HUDEP-2 (cell line): ENCODE data around the gene MET.

Experiments
- DNase-seq, 76 experiments: peaks; one replicate each; lab custom pipeline; 2025; ENCODE audit not compliant: unreplicated experiment in 76 of 76; lab: John Stamatoyannopoulos, UW

MET gene

DNA sequence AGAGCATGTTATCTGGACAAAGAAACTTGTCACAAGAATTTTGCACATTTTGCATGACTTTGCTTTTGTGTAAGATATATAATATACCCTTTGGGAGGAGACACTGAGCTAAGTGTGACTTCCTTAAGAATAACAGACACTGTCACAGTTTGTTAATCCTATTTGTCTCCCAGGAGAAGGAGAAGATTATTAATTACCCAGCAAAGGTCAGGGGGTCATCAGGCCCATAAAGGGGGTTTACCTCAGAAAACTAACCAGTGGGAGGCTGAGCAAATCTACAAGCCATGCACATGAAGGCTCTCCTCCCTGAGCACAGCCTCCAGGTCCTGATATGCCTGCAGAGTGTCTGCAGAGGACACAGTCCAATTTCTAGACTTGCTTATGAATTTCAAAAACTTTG lies 10.1 kb upstream of the MET start:
- no peak for DNase-seq

DNA sequence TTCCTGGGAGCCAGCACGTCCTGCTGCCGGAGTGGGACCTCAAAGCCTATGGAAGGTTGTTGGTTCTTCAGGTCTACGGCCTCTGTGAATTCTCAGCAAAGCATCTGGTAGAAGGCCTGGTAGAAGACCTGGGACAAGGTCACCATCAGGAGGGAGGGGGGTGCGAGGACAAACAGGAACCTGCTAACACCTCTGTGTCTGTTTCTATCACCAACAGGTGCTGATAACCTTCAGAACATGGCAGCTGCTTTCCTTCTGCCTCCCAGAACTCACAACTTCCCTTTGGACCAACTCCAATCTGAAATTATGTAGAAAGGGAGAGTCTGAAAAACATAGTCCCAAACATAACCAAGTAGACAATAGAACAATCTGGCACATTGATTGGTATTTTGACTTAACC lies 8.3 kb upstream of the MET start:
- no peak for DNase-seq

DNA sequence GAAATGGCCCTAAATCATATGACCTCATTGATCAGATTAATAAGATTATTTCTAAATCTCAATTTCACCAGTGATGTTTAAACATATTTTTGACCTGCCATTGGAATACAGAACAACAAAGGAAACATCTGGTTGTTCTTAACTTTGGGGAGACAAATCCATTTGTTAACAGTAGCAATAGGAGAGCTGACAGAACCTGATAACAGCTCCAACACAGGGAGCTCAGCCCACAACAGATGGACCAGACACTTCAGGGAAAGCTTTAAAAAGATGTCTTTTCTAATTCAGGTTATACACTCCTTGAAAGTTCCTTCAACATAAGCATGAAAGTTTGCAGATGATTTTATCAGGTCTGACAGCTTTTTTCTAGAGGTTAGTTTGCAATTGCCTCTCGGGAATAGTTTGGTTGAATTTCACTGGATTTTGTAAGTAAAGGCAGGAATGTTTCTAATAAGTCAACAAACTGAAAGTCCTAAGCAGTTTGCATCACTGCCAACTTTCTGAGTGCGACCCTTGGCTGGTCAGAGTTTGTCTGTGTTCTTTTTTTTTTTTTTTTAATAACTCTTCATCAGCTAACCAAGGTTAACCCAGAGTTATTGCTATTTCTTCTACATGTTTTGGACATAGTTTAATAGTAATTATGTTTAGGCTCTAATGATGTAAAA lies 6.5 kb upstream of the MET start:
- DNase-seq: no peak

DNA sequence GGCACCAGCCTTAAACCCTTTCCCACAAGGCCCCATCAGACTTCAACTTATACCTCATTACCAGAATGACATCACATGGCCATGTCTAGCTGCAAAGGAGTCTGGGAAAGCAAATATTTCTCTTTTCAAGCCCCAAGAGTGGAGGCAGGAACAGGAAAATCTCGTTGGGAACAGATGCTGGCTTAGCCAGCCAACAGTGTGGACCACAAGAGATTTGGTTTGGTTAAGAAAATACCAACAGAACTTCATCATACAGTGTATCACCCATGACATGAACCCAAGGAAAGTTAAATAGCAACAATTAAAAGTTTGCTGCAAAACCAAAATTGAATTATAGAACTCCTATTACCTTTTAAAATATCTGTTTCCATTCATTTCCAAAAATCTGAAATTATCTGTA lies 2.2 kb upstream of the MET start:
- no peak for DNase-seq

DNA sequence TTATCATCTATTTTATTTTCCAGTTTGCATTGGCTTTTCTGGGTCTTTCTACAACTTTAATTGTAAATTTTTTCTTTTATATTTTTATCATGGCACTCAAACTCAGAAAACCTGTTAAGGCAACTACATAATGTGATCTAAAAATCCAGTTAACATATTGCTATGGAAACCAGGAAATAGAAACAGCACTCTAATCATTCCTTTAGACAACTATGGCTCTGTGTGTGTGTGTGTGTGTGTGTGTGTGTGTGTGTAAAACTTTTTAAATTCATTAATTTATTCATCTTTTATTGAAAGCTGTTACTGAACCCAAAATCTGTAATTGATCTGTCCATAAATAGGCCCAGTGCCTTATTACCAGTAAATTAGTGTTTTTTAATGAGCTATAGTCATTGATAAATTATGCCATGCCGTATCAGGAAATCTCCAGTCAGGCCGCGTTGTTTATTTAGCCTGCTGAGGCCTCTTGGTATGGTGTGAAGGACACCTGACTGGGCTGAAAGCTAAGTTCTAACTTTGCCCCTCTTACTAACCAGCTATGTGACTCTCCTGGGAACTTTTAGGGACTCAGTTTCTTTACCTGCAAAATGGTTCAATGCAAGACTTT lies 1.5 kb upstream of the MET start:
- no peak for DNase-seq

DNA sequence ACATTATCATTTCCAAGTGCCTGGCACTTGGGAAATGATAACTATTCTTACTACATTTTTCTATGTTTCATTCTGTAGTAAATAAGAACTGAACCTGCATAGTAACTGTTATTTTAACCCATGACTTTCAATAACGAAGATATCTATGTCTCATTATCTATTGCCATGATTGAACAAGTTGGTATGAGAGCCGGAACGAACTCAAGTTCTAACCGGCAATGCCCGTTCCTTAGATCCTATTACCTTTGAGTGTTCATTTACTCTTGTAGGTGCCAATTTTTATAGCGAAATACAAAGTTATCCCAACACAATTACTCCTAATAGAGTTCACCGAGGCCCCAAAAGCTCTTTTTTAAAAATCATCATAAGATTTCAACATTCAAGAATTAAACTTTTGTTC lies 885 bp upstream of the MET start:
- DNase-seq: no peak

DNA sequence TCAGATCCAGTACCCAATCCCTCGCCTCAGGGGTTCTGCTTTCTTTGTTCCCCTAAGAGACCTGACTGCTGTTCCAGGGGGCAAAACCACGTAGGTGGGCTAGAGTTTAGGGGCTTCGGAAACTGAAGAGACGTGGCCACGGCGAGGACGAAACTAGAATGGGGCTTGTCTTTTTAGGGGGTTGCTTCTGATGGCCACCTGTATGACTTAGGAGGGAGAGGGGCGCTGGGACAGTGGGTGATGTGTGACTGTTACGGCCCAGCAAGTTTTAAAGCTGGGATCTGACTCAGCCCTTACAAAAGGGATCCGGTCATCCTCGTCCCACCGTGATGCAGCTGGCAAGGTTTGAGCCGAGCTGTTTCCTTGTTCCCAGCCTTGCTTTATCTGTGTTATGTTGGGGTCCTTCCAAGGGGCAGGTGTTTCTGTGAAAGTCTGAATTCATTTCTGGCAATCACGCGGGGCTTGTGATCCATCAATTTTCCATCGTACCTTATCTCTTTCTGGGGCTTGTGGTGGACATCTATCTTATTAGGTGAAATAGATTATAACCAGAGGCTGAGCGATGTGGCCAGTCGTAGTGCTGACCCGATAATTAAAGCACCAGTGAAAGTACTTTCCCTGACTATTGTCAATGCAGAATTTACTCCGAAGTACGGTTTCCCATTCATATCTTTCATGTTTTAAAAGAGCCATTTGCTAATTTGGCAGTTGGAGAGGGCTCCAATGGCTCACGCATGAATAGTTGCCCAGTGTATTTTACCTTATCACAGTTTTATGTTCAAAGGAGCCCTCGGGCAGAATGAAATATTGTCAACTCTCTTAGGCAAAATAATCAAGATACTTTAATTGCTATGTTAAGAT lies 830 bp downstream of the MET start:
- DNase-seq: no peak

DNA sequence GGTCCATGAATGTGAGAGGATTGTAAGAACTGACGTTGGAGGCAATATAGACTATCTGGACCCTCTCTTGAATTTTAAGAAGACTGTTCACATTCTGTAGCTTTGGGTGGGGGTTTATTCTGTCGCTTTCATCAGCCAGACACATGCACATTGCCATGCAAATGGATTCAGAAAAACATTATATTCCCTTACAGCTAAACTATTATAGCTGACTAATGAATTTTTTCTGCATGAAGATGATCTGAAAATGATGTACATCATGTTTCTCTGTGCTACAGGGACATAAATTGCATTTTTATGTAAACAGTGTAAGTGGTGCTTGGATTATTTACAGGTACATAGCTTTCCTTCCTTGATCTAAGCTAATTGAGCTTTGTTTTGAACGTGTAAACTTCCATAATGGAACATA lies 1.5 kb downstream of the MET start:
- no peak for DNase-seq

DNA sequence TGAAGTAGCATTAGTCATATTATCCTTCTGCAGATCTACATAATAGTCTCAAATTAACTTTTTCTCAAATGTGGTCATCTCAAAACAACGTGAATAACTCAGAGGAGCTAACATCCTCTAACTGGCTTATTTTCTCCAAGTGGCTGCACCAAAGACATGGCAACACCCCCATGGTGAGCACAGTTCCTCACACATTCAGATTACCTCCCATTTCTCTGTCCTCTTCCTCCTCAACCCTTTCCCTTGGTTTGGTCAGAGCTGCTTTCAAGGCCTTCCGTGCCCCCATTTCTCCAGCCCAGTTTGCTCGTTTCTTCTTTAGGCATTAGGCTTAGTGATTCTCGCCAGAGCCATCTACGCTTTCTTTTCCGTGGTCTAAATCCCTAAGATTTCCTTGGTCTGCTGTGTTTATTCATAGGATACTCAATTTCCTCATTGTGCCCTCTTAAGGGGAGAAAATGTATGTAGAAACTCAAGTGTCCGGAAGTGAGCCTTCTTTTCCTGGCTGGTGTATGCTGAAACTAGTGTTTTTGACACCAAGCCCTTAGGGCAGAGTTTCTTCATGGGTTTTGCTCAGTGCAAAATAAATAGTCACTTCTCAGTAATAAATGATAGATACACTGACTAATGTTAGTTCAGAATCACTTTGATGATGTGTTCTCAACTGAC lies 2.6 kb downstream of the MET start:
- no peak for DNase-seq

DNA sequence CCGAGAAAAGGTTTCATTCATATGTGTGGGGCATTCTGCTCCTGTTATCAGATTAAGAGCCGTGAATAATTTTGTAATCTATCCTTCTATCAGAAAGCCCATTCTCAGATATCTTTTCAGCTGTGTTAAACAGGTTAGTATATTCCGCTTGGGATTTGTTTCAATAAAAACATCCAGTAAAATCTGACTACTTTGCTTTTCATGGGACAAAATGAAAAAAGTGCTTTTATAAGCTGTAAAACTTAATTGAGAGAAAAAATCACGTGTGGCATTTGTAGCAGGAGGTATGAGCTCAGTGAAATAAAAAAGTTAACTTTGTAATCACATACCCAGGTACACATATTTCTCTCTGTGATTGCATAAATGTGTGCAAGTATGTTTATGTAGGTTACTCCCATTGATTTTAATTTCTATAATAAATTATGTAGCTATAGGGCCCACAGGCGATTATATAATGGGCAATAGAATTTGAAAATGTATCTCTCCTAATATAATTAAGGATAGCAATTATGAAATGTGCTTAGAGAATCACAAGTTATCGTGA lies 3.9 kb downstream of the MET start:
- no peak for DNase-seq

DNA sequence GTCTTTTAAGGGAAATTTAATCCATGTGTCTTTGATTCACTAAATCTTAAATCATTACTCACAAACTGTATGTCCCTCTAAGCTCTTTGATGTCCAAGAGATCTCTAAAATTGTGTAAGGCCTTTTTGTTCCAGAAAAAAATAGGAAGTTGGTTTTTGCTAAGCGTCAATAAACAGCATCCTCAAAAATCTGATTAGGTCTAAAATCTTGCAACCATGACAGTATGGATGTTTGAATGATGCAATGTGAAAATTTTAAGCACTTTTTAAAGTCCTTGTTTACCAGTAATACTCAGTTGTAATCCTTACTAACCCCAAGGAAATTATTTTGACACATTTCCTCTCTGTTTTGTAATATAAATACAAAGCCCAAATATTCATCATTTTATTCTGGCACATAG lies 6.8 kb downstream of the MET start:
- DNase-seq: no peak

DNA sequence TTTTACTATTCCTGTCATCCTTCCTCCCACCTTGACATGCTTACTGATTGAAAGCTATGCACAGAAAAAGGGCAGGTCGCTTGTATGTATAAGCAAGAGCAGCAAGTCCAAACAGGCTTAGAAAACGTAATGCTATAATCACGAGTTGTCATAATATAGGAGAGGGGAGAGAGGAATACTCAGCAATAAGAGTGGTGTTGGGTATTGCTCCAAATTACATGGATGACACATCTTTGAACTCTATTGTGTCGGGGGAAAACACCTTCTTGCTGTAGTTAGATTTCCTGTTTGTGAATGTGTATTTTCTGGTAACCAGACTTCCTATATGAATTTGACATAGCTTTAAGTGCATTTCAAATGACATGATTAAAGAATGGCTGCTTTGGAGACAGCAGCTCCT lies 7.5 kb downstream of the MET start:
- DNase-seq: no peak

DNA sequence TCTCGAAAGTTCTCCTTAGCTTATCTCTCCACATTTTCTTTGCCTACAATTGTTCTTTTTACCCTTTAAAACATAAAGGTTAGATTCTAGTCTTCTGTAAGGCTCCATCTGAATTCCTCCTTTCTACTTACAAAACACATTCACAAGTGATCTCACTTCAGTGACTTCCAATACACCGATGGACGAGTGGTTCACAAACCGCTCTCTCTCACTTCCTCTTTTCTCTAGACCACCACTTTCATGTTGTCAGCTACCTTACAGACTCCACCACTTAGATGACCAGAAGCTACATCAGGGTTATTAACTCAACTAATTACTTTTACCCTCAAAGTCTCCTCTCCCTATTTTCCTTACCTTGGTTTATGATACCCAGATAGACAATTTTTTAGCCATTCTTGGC lies 11.8 kb downstream of the MET start:
- no peak for DNase-seq

DNA sequence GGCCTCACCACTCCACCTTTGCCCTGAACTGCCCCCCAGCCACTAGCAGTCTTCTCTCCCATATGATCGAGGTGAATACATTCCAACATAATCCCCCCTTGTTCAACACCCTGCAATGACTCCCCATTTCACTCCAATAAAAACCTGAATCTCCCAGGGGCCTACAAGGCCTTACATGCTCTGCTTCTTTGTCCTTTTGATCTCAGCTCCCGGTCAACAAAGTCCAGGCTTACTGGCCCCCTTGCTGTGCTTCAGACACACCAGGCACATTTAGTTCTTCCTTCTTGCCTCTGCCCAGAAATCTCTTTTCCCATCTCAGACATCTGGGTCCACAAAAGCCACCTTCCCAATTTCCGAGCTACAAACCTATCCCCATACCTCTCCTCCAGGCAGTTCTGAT lies 14.0 kb downstream of the MET start:
- no peak for DNase-seq

DNA sequence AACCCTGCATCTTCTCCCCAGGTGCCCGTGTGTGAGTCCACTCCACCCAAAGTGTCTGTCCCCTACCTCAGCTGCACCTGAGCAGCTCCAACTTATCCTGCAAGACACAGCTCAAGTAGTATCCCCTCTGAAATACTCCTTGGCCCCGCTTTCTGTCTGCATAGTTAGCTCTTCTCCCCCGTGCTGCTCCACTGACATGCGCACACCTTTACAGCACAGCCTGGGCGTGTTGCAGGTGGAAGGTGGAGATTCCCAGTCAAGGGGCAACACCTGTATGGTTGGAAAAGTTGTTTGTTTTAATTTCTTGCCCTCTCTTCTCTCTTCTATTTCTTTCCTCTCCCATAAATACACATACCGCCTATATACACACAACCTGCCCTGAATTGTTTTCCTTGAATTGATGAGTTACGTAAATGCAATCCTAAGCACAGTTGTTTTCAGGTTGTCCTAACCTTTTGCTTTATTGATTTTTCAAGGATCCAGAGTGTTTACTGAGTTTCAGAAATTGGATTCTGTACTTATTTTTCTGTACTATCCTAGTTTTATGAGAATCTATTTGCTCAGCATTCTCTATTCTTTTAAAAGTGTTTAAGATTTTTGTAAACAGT lies 14.9 kb downstream of the MET start:
- peak in 2 of 76 experiments; percentile 1 to 7 for DNase-seq

DNA sequence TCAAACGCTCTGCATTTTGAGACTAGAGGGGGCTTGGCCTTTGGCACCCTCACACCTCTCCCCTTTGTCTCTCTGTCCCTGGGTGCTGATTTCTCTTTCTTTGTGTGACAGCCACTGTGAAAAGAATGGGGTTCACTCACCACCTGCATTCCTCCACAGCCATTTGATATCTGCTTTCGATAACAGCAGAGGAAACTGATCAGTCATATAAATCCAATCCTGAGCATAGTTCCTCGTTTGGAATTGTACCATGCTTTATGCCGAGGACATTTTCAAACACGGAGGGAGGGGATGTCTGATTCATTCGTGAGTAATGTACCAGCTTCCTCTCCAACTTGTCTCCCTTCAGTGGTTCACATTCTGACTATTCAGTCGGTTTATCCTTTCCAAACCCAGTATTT lies 15.8 kb downstream of the MET start:
- no peak for DNase-seq

DNA sequence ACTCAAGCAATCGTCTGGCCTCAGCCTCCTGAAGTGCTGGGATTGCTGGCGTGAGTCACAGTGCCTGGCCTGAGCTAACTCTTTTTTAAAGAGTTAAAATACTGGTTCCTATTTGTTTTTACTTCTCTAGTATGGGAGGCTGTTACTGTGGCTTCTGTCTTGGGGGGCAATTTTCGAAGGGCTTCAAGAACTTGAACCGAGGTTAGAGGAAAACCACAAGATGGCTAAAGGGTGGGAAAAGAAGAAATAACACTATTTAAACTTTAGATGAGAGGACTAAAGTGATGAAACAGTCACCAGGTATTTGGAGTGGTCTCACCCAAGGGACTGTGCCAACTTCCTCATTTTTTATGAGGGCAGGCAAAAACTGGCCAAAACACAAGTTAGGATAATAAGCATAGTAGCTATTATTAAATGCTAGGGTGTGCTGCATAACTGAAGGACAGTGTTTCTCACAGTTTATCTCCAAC lies 17.8 kb downstream of the MET start:
- DNase-seq: no peak

DNA sequence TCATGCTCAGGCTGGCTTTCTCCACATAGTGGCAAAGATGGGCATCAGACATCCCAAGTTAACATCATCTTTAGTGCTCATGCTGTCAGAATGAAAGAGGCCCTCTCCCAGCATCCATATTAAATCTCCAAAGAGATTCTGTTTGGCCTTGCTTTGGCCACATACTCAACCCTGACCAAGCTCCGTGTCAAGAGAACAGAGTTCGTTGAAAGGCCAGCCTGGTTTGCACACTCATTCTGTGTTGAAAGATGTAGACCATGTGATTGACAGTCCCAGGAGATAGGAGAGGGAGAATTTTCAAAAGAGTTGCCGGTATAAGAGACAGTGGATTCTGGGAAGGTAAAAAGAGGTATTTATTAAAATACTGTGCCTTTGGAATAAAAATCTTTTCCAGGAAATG lies 19.7 kb downstream of the MET start:
- DNase-seq: no peak

DNA sequence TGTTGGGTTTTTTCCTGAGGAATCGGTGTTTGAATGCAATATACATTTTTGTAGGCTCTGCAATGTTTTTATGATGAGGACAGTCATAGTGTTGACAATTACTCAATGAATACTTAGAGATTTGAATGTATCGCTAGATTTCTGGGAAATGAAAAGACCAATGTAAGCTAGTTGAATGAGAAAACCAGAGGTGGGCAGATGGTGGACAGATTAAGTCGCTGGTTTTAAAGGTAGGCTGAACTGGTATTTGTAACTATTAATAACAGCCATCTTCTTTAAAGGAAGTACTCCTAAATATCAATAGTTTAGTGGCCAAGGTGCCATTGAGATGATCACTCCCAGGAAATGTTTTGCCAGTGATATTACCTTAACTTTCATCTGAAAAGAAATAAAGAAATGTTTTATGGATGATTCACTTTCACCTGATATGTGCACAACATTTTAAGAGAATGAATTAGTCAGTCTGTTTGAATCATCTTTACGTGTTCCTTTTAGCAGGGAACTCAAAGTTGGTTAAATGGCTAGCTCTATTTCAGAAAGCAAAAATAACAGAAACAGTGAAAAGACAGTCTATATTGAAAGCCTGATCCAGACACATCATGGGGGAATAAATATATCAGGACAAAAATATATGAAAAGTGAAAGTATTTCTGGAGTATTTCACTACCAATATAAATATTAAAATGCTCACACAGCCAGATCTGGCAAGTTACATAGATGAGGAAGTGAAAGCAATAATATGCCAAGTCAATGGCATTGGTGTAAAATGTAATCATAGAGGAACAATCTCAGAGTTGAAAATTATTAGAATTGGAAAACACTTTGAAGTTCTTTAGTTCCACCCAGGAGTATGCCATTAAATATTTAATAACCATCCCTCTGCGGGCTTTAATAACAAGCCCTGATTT lies 20.7 kb downstream of the MET start:
- no peak for DNase-seq

DNA sequence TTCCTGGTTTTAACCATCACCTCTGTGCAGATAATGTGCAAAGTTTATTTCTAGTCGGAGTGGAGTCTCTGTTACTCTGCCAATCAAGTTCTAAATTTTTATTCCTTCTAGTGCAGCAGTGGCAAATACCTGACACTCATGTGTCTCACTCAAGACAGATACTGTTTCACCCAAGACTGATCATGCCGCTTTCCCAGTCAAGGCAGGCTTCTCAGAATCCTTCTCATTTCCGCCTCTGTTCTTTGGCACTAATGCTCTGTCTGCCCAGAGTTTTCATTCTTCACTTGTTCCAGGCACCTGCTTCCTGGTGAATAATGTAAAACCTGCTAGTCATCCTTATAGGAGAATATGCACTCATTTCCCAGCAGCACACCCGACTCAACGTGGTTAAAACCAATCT lies 24.7 kb downstream of the MET start:
- DNase-seq: no peak
